Stimulated activated CD8-positive, alpha-beta memory T cell treated with anti-CD3 and anti-CD28 coated beads, Interleukin-15, amount 100 ng/mL, for 24 hours (primary cell): Measurements from ENCODE around the gene NUP133.
"Not testable (repeated sequence)": the region's sequence is repeated elsewhere in the genome, so short reads cannot be mapped to it uniquely, and the experiment has no call there.

Source experiments
- DNase-seq: peaks from one replicate; pipeline ENCODE4 v3.0.0-alpha.2; 2020; ENCODE audit warnings: low read depth

Gene NUP133

DNA sequence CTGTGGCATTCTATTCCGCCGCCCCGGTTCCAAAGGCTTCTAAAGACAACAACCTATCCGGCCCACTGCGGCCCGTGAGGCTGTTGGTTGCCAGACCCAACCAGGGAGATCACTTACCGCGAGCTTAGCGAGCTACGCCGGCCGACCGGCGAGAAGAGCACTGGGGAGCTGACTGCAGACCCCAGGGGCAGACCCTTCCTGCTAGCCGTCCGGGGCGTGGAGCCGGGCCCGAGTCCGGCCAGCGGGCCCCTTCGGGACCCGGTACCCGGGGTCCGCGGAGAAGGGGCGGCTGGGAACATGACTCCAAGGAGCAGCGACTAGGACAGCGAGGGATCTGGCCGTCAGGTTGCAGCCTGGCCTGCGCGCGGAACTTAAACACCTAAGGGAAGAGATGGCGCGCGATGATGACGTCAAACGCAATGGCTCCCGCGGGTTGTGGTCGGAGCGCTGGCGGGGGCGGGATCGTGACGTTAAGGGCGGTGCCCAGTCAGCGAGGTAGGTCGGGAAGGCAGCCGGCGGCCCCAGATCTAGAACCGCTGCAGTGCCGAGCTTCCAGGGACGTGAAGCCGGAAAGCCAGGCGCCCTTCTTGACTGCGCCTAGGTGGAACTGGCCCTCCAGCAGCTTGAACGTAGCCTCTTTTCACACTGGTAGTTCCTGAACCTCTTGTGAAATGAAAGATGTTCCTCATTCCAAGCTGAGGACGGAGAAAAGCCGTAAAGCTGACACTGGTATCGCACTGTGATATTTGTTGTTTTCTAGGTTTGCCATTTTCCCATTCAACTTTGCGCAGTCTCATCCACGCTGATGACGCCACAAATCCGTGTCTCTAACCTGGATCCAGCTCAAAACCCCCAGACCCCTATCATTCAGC, at the start of gene NUP133:
NUP133 (minus strand) TSS at position 391 of the 872 bp plus-strand sequence; CDS start at position 299, 92 bp downstream.
- peak; percentile 99 for DNase-seq

DNA sequence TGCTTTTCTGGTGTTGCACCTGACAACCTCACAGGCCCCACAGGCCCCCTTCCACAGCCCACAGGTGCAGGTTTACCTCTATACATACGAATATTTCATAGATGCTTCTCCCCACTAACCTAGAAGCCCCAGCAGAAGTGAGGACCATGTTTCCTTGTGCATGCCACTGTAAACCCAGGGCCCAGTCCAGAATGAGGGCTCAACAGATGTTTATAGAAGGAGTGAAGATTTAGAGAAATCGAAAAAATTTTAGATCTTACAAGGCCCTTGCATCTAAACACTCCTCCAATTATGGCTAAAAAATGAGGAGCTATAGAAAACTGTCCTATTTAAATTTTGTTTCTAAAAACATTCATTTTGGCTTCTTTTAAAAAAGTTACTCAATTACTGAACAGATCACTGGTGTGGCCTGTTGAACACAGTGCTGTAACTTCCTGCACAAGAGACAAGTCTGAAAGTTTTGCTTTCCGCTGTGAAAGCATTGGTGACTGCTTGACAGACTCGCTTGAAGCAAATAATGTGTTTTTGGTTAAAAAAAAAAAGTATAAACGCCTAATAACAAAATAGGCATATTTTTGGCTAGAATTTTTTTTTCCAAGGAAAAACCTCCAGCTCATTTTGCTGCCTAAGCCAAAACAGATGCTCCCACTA, 49.2 kb upstream of the NUP133 start:
- DNase-seq, result no peak

DNA sequence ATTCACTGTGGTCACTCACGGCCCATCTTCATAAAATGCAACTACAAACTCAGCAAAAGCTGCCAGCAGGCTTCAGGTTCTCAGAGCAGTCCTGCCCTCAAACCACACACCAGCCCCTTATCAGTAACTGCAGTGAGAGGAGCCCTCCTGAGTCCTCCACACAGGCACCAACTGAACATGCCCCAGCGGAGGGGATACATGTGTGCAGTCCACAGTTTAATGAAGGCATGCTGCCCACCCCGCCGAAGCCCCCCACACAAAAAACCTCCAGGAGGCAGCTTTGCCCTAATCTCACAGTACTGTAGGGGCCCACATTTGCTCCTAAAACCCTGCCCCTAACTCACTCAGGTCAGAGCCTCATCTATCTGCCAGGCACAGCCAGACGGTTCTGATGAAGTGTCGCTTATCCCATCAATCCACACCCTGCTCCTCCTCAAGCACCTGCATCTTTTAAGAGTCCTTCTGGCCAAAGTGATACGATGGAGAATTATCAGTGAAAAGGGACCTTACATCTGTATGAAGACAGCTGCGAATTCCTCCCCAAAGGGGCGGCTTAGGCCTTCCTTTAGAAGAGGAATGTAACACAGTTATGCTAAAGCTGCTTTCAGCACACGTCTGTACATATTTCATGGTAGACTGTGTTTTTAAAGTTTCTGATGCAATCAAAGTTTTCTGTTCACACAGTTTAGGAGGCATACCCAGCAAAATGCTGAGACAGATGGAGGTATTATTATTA, 46.9 kb upstream of the NUP133 start:
- DNase-seq, result no peak

DNA sequence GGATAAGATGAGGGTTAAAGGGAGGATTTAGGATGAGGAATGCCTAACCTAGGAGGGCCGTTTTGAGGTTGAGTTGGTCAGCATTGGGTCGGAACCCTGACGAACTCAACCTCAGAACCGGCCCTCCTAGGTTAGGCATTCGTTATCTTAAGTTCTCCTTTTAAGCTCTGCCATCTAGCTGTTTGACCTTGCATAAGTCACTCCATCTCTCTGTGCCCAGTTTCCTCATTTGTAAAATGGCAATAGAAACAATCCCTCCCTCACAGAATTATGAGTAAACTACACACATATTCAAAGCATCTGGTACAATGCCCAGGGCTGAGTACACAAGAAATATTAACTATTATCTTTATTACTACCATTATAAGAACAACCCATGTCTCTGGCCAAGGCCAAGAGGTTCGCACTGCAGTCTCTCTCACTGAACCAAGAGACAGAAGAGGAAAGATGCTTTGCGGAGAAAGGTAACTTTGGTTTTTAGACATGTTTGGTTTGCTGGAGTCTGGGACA, 45.5 kb upstream of the NUP133 start:
- DNase-seq, result no peak

DNA sequence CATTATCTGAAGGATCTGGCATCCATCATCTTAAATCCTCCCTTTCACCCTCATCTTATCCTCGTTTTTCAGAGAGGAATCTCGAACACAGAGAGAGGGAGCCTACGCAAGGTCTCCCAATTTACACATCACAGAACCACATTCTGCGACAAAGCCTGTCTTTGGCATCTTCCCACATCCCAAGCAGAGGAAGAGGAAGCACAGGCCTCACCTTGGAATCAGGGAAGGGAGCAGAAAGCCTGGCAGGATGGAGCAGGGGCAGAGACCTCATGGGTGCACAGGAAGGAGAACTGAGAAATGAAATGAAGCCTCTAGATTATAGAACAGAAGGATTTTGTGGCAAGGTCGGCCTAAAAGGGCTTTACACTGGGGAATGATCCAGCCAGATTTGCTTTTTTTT, 44.6 kb upstream of the NUP133 start:
- DNase-seq, result no peak

DNA sequence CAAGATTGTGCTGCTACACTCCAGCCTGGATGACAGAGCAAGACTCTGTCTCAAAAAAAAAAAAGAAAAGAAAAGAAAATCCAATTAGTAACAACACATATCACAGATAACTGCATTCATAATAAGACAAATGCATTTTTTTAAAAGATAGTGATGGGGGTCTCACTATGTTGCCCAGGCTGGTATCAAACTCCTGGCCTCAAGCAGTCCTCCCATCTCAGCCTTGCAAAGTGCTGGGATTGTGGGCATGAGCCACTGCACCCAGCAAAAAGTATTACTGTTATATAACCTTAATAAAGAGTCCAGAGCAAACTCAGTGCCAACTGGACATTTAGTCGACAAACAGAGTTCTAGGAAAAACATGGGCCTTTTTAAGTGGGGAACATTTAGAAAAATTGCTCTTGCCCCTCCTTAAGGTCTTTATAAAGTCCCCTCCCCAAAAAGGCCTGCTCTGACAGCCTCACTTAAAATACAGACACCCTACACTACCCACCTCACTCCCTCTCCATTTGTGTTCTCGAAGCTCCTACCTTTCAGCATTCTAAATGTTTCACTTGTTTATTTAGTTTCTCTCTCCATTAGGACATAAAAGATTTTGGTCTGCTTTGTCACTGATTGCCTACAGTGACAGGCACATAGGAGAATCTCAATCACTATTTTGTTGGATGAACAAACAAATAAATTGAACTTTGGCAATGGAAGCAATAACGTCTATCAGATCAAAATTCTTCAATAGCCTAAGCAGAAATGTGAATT, 42.8 kb upstream of the NUP133 start:
- no peak for DNase-seq

DNA sequence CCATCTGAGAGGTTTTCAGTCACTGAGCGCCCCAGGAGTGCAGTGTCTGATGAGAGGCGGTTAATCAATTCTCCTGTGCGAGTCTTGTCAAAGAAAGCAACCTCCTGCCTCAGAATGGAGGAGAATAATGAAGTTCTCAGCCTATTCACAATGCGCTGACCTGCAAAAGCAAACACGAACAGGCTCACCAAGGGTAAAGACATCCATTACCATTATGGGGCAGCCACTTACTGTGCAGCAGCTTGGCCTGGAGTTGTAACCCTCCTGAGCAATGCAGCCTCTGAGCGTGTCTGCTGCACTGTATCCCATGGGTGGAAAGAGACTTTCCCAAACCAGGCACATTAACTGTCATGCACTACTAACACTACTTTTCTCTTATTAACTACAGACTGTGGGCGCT, 39.4 kb upstream of the NUP133 start:
- DNase-seq, result no peak

DNA sequence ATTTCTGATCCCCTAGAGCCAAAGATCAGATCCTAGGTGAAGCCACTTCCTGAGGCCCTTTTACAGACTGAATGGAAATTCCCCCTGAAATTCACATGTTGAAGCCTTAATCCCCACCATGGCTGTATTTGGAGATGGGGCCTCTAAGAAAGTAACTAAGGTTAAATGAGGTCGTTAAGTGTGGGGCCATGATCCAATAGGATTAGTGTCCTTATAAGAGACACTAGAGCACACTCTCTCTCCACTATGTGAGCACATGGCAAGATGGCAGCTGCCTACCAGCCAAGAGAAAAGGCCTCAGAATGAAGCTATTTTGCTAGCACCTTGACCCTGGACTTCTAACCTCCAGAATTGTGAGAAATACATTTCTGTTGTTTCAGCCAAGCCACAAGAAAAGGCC, 36.4 kb upstream of the NUP133 start:
- DNase-seq, result no peak

DNA sequence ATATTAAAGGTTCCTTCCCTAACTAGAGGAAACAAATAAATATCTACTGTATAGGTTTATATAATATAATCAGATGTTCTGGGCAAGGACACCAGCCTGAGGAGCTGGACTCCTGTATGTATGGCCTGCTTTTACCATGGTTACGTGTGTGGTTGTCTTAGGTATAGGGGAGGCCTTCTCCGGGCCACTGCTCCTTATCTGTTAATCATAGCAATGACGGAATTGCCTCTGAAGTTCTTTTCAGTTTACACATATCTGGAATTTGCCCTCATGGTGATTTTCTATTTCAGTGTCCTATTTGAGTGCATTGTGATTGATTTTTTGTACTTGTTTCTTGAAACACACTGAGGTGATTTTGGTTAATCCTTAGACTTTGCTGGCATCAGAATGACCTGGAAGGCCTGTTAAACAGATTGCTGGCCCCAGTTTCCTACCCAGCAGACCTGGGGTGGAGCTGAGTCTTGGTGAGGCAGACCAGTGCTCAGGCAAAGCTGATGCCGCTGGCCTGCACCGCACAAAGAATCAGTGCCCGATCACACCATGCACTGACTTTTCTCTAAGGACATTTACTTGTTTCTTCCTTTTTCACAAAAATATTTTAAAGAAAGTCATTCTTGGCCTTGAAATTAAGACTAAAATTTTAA, 31.8 kb upstream of the NUP133 start:
- no peak for DNase-seq

DNA sequence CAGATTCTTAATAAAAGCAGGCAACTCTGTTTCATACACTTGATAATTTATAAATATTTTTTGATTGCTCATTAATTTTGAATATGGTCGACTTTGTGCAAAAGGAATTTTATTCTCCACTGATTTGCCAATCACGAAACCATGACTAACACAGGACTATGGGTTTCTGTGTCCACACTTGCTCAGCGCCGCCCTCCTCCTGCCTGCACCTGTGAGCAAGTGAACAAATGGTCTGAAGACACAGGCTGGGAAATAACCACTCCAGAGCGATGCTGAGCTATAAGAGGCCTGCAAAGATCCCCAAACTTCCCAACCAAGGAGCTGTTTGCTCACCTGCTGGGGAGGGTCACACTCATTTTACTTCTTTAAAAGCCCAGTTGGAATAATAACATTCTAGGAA, 30.8 kb upstream of the NUP133 start:
- no peak for DNase-seq

DNA sequence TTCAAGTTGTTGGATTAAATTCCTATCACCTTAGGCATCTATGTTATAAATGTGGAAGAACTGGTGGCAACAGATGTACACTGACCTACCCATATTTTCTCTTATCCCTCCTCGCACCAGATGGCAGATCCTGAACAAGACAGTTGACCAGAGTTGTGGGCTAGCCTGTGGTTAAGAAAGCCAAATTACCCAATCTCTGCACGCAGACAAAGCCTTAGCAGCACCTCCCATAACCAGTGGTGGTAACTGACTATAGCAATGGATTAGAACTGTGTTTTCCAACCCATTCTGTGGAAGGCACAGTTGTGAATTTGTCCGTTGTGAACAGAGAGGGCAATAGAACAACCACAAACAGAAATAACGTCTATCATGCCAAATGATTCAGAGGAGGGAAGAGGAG, 29.8 kb upstream of the NUP133 start:
- no peak for DNase-seq

DNA sequence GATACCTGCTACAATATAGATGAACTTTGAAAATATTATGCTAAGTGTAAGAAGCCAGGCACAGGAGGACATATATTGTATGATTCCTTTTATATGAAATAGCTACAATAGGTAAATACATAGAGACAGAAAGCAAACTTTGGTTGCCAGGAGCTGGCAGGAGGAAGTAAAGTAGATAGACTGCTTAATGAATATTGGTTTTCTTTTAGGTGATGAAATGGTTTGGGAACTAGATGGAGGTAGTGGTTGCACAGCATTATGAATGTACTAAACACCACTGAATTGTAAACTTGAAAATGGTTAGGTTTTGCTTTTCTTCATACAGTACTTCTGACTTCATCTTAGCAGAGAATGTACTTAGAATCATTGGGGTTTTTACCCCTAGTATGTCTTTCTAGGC, 28.8 kb upstream of the NUP133 start:
- no peak for DNase-seq

DNA sequence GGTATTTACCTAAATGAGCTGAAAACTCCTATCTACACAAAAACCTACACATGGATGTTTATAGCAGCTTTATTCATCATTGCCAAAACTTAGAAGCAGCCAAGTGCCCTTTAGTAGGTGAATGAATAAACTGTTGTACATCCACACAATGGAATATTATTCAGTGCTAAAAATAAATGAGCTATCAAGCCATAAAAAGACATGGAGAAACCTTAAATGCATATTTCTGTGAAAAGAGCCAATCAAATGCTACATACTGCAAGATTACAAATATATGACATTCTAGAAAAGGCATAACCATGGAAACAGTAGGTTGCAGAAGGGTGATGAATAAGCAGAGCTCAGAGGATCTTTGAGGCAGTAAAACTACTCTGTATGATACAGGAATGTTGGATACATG, 27.1 kb upstream of the NUP133 start:
- no peak for DNase-seq

DNA sequence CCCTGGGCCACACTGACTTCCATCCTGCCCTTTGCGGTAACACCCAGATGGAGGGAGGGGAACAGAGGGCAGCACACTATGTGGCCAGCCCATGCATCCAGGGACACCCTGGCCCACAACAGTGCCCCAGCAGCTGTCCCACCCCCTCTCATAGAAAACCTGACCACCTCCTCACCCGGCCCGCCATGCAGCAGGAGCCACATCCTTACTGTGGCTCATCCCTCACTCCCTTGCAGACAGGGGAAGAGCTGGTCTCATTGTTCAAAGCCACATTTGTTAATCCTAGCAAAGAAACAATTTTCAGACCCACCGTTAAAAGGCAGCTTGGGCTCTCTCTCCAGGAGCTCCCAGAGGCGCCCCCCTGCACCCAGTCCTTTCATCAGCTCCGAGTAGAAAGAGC, 23.2 kb upstream of the NUP133 start:
- no peak for DNase-seq

DNA sequence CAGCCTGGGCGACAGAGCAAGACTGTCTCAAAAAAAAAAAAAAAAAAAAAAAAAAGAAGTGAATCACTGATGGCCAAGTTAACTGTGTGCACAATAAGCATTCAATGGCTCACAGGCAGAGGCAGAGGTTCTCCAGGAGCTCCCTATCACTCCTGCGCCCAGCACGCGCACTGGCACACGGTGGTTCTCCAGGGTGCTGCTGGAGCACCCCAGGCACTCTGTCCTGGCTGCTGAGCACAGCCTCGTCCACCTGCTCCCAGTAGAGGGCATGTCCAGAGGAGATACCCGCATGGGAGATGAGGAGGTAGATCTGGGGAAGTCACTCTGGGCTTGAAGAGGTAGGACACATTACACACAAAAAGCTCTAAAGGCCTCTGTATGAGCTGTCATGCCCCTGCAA, 21.5 kb upstream of the NUP133 start:
- DNase-seq, result no peak

DNA sequence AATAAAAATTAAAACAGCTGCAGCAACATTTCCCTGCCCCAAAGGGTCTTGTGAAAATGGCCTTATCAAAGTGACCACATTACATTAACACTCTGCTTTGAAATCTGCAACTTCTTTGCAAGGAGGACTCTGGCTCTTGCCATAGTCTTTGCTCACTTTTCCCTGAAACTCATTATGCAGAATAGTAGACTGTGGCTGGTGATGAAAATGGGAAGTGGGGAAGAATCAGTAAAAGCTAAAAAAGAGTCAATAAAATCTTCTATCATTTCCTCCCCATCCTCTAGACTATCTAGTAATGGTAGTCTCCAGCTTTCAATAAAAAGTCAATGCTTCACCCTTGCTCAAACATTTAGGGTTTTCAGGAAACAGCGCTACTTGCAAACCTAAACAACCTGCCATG, 18.6 kb upstream of the NUP133 start:
- DNase-seq, result no peak

DNA sequence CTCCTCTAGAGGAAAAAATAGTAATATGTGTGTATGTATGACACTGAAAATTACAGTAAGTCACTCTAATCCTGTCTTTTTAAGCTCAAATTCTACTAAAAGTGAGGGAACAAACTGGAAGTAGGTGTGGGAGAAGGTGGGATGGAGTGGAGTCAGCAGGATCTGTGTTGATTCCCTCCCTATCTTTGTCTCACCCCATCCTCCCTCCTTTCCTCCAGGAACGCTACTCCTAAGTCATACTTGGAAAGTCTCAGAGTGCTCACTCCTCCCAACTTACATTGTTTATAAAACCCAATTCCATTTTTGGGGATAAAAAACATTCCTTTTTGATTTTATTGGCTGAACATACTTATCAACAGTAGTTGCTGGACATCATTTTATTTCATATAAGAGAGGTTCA, 14.9 kb upstream of the NUP133 start:
- no peak for DNase-seq

DNA sequence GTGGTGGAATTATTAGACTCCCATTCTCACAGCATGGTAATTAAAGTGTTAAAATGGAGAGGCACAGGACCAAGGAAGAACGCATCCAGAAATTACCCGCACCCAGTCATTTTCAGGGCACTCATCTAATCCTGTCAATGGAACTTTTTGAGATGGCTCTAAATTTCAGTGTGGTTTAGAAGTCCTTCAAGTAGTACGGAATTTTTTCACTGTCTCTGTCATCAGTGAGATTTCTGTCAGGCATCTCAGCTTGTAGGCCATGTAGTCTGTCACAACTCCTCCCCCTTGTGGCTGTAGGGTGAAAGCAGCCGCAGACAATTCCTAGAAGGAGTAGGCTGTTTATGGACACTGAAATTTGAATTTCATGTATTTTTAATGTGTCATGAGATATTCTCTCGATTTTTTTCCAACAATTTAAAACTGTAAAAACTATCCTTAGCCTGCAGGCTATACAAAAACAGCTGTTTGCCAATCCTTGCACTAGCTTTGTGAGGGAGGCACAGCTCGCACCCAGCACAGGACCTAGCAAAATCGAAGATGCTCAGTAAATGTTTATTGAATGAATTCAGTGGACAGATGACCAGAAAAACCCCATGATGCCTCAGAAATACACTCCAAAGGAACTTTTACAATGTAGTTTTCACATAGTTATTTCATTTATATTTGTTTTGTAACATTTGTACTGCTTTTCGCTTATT, 6.6 kb upstream of the NUP133 start:
- no peak for DNase-seq

DNA sequence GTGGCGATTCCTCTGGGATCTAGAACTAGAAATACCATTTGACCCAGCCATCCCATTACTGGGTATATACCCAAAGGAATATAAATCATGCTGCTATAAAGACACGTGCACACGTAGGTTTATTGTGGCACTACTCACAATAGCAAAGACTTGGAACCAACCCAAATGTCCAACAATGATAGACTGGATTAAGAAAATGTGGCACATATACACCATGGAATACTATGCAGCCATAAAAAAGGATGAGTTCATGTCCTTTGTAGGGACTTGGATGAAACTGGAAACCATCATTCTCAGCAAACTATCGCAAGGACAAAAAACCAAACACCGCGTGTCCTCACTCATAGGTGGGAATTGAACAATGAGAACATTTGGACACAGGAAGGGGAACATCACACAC, 3.5 kb upstream of the NUP133 start:
- not testable (repeated sequence) for DNase-seq

DNA sequence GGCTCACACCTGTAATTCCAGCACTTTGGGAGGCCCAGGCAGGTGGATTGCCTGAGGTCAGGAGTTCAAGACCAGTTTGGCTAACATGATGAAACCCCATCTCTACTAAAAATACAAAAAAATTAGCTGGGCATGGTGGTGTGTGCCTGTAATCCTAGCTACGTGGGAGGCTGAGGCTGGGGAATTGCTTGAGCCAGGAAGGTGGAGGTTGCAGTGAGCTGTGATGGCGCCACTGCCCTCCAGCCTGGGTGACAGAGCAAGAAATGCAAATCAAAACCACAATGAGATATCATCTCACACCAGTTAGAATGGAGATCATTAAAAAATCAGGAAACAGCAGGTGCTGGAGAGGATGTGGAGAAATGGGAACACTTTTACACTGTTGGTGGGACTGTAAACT, 3.1 kb upstream of the NUP133 start:
- not testable (repeated sequence) for DNase-seq

DNA sequence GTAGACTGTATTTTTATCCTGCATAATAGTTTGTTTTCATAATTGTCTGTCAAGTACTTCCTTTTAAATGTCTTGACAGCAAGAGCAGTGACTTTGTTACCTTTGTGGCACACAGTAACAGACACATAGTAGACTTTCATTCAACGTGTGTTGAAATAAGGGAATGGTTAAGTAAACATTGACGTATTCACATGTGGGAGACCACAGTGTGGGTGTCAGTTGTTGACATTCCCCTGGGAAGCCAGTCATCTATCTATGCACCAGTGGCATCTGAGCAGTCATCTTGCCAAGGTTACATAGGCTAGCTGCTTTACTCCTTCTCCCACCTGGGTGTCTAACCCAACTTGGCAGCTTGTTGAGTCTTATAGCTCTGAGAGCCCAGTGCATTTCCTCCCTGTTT, 1.4 kb upstream of the NUP133 start:
- no peak for DNase-seq
